ENCODE measurements around the gene PADI3. TPM values are rescaled to one million over a fixed set of nuclear protein-coding genes. Genes with fewer than 3 reads are reported as not detected.

The PADI3 gene
- total and polyA plus RNA-seq, 2 of the 13 experiments (the other 11 are each of a cell fraction or from before 2014, with no cell fraction given): not detected

- TF ChIP-seq ZNF281 (CRISPR knock-in tag; IDR thresholded peaks at IDR 0.05; ENCODE audit: borderline replicate concordance) (no peak), FLYWCH1 (CRISPR knock-in tag; IDR thresholded peaks at IDR 0.05) (no peak), ZFP62 (CRISPR knock-in tag; IDR thresholded peaks at IDR 0.05) (no peak), SMAD9 (CRISPR knock-in tag; IDR thresholded peaks at IDR 0.05) (no peak)
Observed at GRCh38 chr1:17212487-17213121, 36.3 kb upstream of the PADI3 start (continued).

- Histone ChIP-seq H3K27ac (ENCODE audit: extremely low read length, insufficient read depth, low read length) (no peak overlapping the region), H3K9ac (ENCODE audit: insufficient read depth, low read depth, low read length) (no peak overlapping the region), H3K27me3 (ENCODE audit: control insufficient read depth in 1 of 2, insufficient read depth in 2 of 2, low read length in 2 of 2) (peaks cover 0 to 20% of the 10 kb centered on the region in 2 experiments; a peak in 1 of 5 replicates), H3K4me1 (ENCODE audit: insufficient read depth, low read length) (no peaks in the 10 kb centered on the region), H3K4me2 (ENCODE audit: low read depth, low read length) (no peak overlapping the region), H3K36me3 (replicated peaks in 1 of 2; ENCODE audit: control insufficient read depth in 1 of 2, insufficient read depth in 2 of 2, low read length in 2 of 2) (no peaks in the 10 kb centered on the region), H2AFZ (ENCODE audit: low read length) (no peak overlapping the region), H4K20me1 (ENCODE audit: insufficient read depth, low read length) (no peaks in the 10 kb centered on the region), H3K9me3 (ENCODE audit: low read length) (no peaks in the 10 kb centered on the region), H3K4me3 (replicated peaks in 1 of 3; ENCODE audit: insufficient read depth in 1 of 3, low read depth in 2 of 3, low read length in 3 of 3) (no peak overlapping the region), H3K79me2 (ENCODE audit: insufficient read depth, low read length) (no peaks in the 10 kb centered on the region)
- ATAC-seq: no peak
- no peak for DNase-seq (ENCODE audit: low spot score)
- no TSS peak for BruUV-seq (replicated peaks)
- CTCF ChIA-PET (ENCODE audit: low intra/inter-chr PET ratio, low total read pairs): no interaction called here
- intact Hi-C loops (cut with micrococcal nuclease; ENCODE audit: unreplicated experiment) (no loop called here), in situ Hi-C loops (cut with HindIII; ENCODE audit: extremely low pct_ligation_motif_present, low pct_unique_long_range_greater_than_20kb) (no loop called here)
- POLR2A ChIA-PET: no interaction called here
- no peak for FAIRE-seq
- 28% methylated on average over 13 of the region's 13 CpGs for WGBS (ENCODE audit: low lambda C conversion rate)
- TF ChIP-seq TCF7 (IDR thresholded peaks at IDR 0.05; ENCODE audit: low read depth) (no peak), ZNF350 (CRISPR knock-in tag; IDR thresholded peaks at IDR 0.05; ENCODE audit: borderline replicate concordance, low read depth) (no peak), ZNF263 (CRISPR knock-in tag; IDR thresholded peaks at IDR 0.05) (no peak), ZNF280D (CRISPR knock-in tag; IDR thresholded peaks at IDR 0.05) (no peak), ONECUT2 (CRISPR knock-in tag; IDR thresholded peaks at IDR 0.05) (no peak), SATB2 (CRISPR knock-in tag; IDR thresholded peaks at IDR 0.05) (no peak), BCL6 (CRISPR knock-in tag; IDR thresholded peaks at IDR 0.05) (no peak), TFDP1 (CRISPR knock-in tag; IDR thresholded peaks at IDR 0.05; ENCODE audit: borderline replicate concordance) (no peak), REL (CRISPR knock-in tag; conservative IDR thresholded peaks at IDR 0.05) (no peak), ZNF616 (CRISPR knock-in tag; IDR thresholded peaks at IDR 0.05; ENCODE audit: low read depth) (no peak), ZNF275 (CRISPR knock-in tag; IDR thresholded peaks at IDR 0.05; ENCODE audit: borderline replicate concordance) (no peak)
Observed at GRCh38 chr1:17213148-17213781, 35.6 kb upstream of the PADI3 start.

Data from HepG2 (cell line).